ENCODE results near the gene ATXN1.

DNA sequence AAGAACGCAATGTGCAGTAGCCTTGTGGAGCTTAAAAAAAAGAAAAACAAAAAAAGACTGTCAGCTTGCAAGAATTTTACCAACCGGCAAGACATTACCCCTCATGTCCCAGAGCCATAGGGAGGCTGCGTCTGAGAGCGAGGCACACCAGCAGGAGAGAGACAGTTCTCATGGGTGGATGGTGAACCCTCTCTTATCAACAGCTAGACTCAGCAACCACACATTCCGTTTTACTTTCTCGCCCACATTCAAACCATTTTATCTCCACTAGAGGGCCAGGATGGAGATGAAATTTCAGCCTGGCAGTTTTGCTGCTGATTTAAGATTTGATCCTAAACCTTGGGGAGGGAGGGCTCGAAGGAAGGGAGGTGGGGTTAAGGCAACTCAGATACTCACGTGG is 247.0 kb downstream of the ATXN1 start:
- TF ChIP-seq, protein P1, sequence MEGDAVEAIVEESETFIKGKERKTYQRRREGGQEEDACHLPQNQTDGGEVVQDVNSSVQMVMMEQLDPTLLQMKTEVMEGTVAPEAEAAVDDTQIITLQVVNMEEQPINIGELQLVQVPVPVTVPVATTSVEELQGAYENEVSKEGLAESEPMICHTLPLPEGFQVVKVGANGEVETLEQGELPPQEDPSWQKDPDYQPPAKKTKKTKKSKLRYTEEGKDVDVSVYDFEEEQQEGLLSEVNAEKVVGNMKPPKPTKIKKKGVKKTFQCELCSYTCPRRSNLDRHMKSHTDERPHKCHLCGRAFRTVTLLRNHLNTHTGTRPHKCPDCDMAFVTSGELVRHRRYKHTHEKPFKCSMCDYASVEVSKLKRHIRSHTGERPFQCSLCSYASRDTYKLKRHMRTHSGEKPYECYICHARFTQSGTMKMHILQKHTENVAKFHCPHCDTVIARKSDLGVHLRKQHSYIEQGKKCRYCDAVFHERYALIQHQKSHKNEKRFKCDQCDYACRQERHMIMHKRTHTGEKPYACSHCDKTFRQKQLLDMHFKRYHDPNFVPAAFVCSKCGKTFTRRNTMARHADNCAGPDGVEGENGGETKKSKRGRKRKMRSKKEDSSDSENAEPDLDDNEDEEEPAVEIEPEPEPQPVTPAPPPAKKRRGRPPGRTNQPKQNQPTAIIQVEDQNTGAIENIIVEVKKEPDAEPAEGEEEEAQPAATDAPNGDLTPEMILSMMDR (optimal IDR thresholded peaks at IDR 0.05 in 1 of 3, IDR thresholded peaks at IDR 0.05 in 1 of 3, conservative IDR thresholded peaks at IDR 0.05 in 1 of 3; ENCODE audit: extremely low read depth in 1 of 3, insufficient read depth in 2 of 3, low read length in 3 of 3) = peak; percentile 38 to 60 (median 51)
- no peak for TF ChIP-seq EZH2 (IDR thresholded peaks at IDR 0.05; ENCODE audit: low read length)

Data from keratinocyte (primary cell).